Parathyroid adenoma (tissue), 2 donors: ENCODE measurements around the gene CDH26.

Experiments used
- H2AFZ ChIP-seq: fragments of 300-600 bp; sonication (generic); one replicate; pipeline ENCODE4 v1.7.0; 2017; ENCODE audit warnings: antibody characterized with exemption, mild to moderate bottlenecking
- H3K27ac ChIP-seq: fragments of 300-600 bp; sonication (generic); one replicate; pipeline ENCODE4 v1.7.0; 2017
- H3K27me3 ChIP-seq: fragments of 300-600 bp; sonication (generic); one replicate; pipeline ENCODE4 v1.7.0; 2017; ENCODE audit warnings: low read length; ENCODE audit not compliant: control insufficient read depth, insufficient read depth
- H3K36me3 ChIP-seq: fragments of 300-600 bp; sonication (generic); one replicate; pipeline ENCODE4 v1.7.0; 2017; ENCODE audit warnings: low read length; ENCODE audit not compliant: control insufficient read depth, insufficient read depth
- H3K4me1 ChIP-seq: fragments of 300-600 bp; sonication (generic); one replicate; pipeline ENCODE4 v1.7.0; 2017; ENCODE audit warnings: control low read depth
- H3K4me2 ChIP-seq: fragments of 300-600 bp; sonication (generic); one replicate; pipeline ENCODE4 v1.7.0; 2017; ENCODE audit warnings: low read length
- H3K4me3 ChIP-seq: fragments of 300-600 bp; sonication (generic); one replicate; pipeline ENCODE4 v1.7.0; 2017; ENCODE audit warnings: low read depth, low read length
- H3K79me2 ChIP-seq: fragments of 300-600 bp; sonication (generic); one replicate; pipeline ENCODE4 v1.7.0; 2017; ENCODE audit warnings: control low read depth
- H3K9ac ChIP-seq: fragments of 300-600 bp; sonication (generic); one replicate; pipeline ENCODE4 v1.7.0; 2017; ENCODE audit warnings: mild to moderate bottlenecking
- H3K9me3 ChIP-seq: fragments of 300-600 bp; sonication (generic); one replicate; pipeline ENCODE4 v1.7.0; 2017; ENCODE audit warnings: low read length; ENCODE audit not compliant: control insufficient read depth
- CTCF ChIP-seq: fragments of 300-600 bp; sonication (generic); IDR thresholded peaks from one replicate; pipeline ENCODE4 v1.7.0; 2017; ENCODE audit warnings: antibody characterized with exemption, mild to moderate bottlenecking
- donor health status: primary hyperparathyroidism.

The CDH26 gene

GRCh38 chr20:59932616-59933295 lies 25.5 kb upstream of the CDH26 start:
- H2AFZ ChIP-seq: no peak overlapping the region
- H3K4me3 ChIP-seq: no peak overlapping the region
- no peak for TF ChIP-seq CTCF

DNA sequence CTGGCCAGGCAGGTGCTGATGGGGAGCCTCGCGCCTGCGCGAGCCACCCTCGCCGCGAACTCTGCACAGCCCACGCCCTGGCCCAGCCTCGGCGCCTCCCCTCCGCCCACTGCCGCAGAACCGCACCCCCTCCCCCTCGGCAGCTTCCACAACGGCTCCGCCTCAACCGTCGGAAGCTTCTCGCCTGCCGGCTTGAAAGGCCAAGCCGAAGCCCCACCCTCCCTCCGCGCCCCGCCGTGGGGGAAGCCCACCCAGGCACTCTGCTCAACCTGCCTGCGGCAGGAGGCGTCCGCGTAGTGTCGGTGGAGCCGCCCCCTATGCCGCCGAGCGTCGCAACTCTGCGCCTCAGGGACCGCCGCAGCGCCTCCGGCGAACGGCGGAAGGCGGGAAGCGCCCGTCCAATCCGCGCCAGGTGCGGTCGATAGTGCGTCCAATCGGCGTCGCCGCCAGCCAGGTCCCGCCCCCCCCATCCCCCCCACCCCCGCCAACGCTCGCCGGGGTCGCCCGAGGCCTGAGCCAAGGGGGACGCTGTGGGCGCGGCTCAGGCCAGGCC lies 24.9 kb upstream of the CDH26 start, which contains the start of gene SYCP2:
SYCP2 (minus strand) TSS at position 342 of the 553 bp plus-strand sequence. CDS start 11,224 bp downstream, outside the sequence.
- H3K27me3 ChIP-seq: no peaks in the 10 kb centered on the region
- H3K79me2 ChIP-seq: no peaks in the 10 kb centered on the region
- H3K36me3 ChIP-seq: no peaks in the 10 kb centered on the region
- peak within 1 kb of the TSS; percentile 69 for H3K27ac ChIP-seq
- H3K4me2 ChIP-seq: peak within 1 kb of the TSS; percentile 92
- H3K9ac ChIP-seq: peak within 1 kb of the TSS; percentile 68
- H3K9me3 ChIP-seq: no peaks in the 10 kb centered on the region
- no peak for TF ChIP-seq CTCF
- peak within 1 kb of the TSS; percentile 97 for H2AFZ ChIP-seq
- H3K4me1 ChIP-seq: no peaks in the 10 kb centered on the region
- H3K4me3 ChIP-seq: peak within 1 kb of the TSS; percentile 66

More at GRCh38 chr20:59932616-59933295, 25.5 kb upstream of the CDH26 start:
- H3K9me3 ChIP-seq: no peaks in the 10 kb centered on the region
- H3K9ac ChIP-seq: no peak overlapping the region
- H3K27me3 ChIP-seq: no peaks in the 10 kb centered on the region
- H3K27ac ChIP-seq: no peak overlapping the region
- H3K4me1 ChIP-seq: no peaks in the 10 kb centered on the region
- no peak overlapping the region for H3K4me2 ChIP-seq
- H3K36me3 ChIP-seq: no peaks in the 10 kb centered on the region
- no peaks in the 10 kb centered on the region for H3K79me2 ChIP-seq

DNA sequence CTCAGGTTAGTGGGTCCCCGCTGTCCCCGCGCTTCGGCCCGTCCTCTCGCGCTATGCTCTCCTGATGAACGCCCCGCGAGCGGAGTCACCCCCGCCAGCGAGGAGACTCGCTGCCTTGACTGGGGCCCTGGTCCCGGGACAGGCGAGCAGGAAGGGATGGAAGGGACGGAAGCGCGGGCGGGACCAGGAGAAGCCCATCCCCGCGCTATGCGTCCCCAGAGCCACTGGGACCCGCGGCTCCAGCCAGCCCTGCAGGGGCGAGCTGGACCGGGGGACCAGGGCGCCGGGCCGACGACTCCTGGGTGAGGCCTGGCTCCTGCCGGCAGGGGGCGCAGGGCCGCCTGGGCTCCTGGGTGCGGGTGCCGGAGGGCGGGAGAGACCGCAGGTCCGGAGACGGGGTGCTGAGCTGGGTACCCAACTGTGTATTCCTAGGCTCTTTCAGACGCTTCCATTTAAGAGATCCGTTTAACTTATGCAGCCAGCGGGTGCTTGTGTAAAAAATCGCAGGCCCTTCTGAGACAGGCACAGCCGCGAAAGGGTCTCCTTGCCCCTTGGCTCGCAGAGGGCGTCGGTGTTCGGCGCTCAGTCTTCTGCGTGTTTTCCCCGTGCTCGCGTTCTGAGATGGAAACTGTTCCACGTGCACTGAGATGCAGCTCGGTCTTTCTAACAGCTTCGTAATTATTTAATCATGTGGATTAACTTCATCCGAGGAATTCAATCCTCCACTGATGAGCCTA lies 24.2 kb upstream of the CDH26 start:
- peak; percentile 96 for TF ChIP-seq CTCF
- Histone ChIP-seq H3K9ac (peak overlapping the region; percentile 68), H3K27ac (peak overlapping the region; percentile 69), H2AFZ (peak overlapping the region; percentile 97), H3K4me1 (no peaks in the 10 kb centered on the region), H3K4me3 (peak overlapping the region; percentile 66), H3K79me2 (no peaks in the 10 kb centered on the region), H3K36me3 (no peaks in the 10 kb centered on the region), H3K9me3 (no peaks in the 10 kb centered on the region), H3K27me3 (no peaks in the 10 kb centered on the region), H3K4me2 (peak overlapping the region; percentile 92)

- Histone ChIP-seq H3K79me2 (no peaks in the 10 kb centered on the region), H2AFZ (no peak overlapping the region), H3K9ac (no peak overlapping the region), H3K36me3 (no peaks in the 10 kb centered on the region), H3K4me1 (no peaks in the 10 kb centered on the region), H3K27ac (no peak overlapping the region), H3K27me3 (no peaks in the 10 kb centered on the region), H3K4me3 (no peak overlapping the region), H3K9me3 (no peaks in the 10 kb centered on the region), H3K4me2 (no peak overlapping the region)
- no peak for TF ChIP-seq CTCF
Measured at GRCh38 chr20:59935457-59936185, 22.6 kb upstream of the CDH26 start.
